Gastrocnemius medialis (tissue), 4 donors: ENCODE data around the gene RBM34.

Experiments used
- POLR2A ChIP-seq, 2 donors: fragments of 450-650 bp; IDR thresholded peaks; one replicate each; pipeline ENCODE4 v1.6.1; 2017; ENCODE audit warnings: antibody characterized with exemption in 2 of 2, mild to moderate bottlenecking in 2 of 2, moderate library complexity in 2 of 2
- TF ChIP-seq, protein P1 (sequence below), 5 experiments: fragments of 450-650 bp in 3 of 5; fragments of 200-600 bp in 2 of 5; sonication (generic) in 2 of 5; IDR thresholded peaks in 4 of 5; conservative IDR thresholded peaks in 1 of 5; 1 replicate in 4 of 5; 2 replicates in 1 of 5; pipeline ENCODE4 v1.5.1; 2016 to 2019; ENCODE audit warnings: antibody characterized with exemption in 5 of 5, mild to moderate bottlenecking in 3 of 5, moderate library complexity in 3 of 5

GRCh38 chr1:235122348-235122747 is 38.7 kb downstream of the RBM34 start:
- no peak for TF ChIP-seq POLR2A (IDR thresholded peaks at IDR 0.05)
- TF ChIP-seq, protein P1, sequence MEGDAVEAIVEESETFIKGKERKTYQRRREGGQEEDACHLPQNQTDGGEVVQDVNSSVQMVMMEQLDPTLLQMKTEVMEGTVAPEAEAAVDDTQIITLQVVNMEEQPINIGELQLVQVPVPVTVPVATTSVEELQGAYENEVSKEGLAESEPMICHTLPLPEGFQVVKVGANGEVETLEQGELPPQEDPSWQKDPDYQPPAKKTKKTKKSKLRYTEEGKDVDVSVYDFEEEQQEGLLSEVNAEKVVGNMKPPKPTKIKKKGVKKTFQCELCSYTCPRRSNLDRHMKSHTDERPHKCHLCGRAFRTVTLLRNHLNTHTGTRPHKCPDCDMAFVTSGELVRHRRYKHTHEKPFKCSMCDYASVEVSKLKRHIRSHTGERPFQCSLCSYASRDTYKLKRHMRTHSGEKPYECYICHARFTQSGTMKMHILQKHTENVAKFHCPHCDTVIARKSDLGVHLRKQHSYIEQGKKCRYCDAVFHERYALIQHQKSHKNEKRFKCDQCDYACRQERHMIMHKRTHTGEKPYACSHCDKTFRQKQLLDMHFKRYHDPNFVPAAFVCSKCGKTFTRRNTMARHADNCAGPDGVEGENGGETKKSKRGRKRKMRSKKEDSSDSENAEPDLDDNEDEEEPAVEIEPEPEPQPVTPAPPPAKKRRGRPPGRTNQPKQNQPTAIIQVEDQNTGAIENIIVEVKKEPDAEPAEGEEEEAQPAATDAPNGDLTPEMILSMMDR (IDR thresholded peaks at IDR 0.05 in 4 of 5, conservative IDR thresholded peaks at IDR 0.05 in 1 of 5), result no peak
